ENCODE data around the gene LPP. TPM values are rescaled to one million over a fixed set of nuclear protein-coding genes. Genes with fewer than 3 reads are reported as not detected.

Gene LPP
- total RNA-seq, 1 experiment from 2014 or later = 54.0 TPM

DNA sequence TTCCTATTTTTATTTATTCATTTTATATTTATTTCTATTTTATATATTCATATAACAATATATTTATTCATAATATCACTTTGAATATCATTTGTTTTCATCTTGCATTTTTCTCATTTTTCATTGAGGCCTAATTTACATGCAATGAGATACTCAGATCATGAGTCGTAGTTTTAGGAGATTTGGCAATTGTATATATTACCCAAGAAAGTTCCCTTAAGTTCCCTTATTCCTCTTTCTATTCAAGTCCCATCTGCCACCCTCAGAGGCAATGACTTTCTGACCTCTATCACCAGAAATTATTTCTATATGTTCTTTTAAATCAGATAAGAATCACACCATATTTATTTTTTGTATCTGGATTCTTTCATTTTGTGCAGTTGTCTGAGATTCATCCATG is 688.7 kb downstream of the LPP start:
- ATAC-seq = no peak
- Histone ChIP-seq H3K36me3 (ENCODE audit: control insufficient read depth in 1 of 2, insufficient read depth in 2 of 2, low read length in 2 of 2) (no peaks in the 10 kb centered on the region), H3K9me3 (ENCODE audit: control insufficient read depth in 1 of 2, insufficient read depth in 1 of 2, low read depth in 1 of 2, low read length in 2 of 2) (no peaks in the 10 kb centered on the region), H3K4me1 (ENCODE audit: control insufficient read depth in 1 of 2, insufficient read depth in 2 of 2, low read length in 2 of 2) (no peaks in the 10 kb centered on the region), H3K27me3 (ENCODE audit: insufficient read depth, low read length) (no peaks in the 10 kb centered on the region), H3K9me2 (ENCODE audit: insufficient read depth) (no peaks in the 10 kb centered on the region), H3K9ac (ENCODE audit: low read length) (no peak overlapping the region), H3K4me3 (replicated peaks in 1 of 2; ENCODE audit: low read depth in 1 of 2, low read length in 2 of 2) (no peak overlapping the region), H4K20me1 (ENCODE audit: insufficient read depth) (no peaks in the 10 kb centered on the region), H3K27ac (ENCODE audit: low read depth, low read length) (no peak overlapping the region), H2AFZ (ENCODE audit: low read depth, low read length, poor library complexity, severe bottlenecking) (no peak overlapping the region), H3K79me2 (ENCODE audit: insufficient read depth, low read length) (no peaks in the 10 kb centered on the region), H3K4me2 (ENCODE audit: low read length) (no peak overlapping the region)
- BruUV-seq (replicated peaks) = no TSS peak
- intact Hi-C loops (cut with micrococcal nuclease) = no loop called here
- no peak for DNase-seq (ENCODE audit: low read depth, low spot score)
- ChIA-PET RAD21 (ENCODE audit: low non-redundant PET in 1 of 2, low total read pairs in 2 of 2, uncharacterized antibody in 2 of 2, unreplicated experiment in 2 of 2) (no interaction called here), CTCF (no interaction called here), POLR2A (no interaction called here)
- no peak for TF ChIP-seq EGR1 (IDR thresholded peaks at IDR 0.05; ENCODE audit: low read depth)
- TF ChIP-seq TCF7L2 (IDR thresholded peaks at IDR 0.05; ENCODE audit: borderline replicate concordance, extremely low read depth, insufficient read depth, insufficient read length) = no peak
- no peak for TF ChIP-seq ZNF274 (IDR thresholded peaks at IDR 0.05; ENCODE audit: low read depth, low read length)
- TF ChIP-seq ZFX (IDR thresholded peaks at IDR 0.05) = no peak
- TF ChIP-seq, protein P1, sequence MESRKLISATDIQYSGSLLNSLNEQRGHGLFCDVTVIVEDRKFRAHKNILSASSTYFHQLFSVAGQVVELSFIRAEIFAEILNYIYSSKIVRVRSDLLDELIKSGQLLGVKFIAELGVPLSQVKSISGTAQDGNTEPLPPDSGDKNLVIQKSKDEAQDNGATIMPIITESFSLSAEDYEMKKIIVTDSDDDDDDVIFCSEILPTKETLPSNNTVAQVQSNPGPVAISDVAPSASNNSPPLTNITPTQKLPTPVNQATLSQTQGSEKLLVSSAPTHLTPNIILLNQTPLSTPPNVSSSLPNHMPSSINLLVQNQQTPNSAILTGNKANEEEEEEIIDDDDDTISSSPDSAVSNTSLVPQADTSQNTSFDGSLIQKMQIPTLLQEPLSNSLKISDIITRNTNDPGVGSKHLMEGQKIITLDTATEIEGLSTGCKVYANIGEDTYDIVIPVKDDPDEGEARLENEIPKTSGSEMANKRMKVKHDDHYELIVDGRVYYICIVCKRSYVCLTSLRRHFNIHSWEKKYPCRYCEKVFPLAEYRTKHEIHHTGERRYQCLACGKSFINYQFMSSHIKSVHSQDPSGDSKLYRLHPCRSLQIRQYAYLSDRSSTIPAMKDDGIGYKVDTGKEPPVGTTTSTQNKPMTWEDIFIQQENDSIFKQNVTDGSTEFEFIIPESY (IDR thresholded peaks at IDR 0.05; ENCODE audit: extremely low read depth, insufficient replicate concordance, low read length) = no peak
- no peak for TF ChIP-seq EZH2 (IDR thresholded peaks at IDR 0.05)
- no peak for TF ChIP-seq RAD21 (IDR thresholded peaks at IDR 0.05; ENCODE audit: low read depth)
- TF ChIP-seq, protein P2, sequence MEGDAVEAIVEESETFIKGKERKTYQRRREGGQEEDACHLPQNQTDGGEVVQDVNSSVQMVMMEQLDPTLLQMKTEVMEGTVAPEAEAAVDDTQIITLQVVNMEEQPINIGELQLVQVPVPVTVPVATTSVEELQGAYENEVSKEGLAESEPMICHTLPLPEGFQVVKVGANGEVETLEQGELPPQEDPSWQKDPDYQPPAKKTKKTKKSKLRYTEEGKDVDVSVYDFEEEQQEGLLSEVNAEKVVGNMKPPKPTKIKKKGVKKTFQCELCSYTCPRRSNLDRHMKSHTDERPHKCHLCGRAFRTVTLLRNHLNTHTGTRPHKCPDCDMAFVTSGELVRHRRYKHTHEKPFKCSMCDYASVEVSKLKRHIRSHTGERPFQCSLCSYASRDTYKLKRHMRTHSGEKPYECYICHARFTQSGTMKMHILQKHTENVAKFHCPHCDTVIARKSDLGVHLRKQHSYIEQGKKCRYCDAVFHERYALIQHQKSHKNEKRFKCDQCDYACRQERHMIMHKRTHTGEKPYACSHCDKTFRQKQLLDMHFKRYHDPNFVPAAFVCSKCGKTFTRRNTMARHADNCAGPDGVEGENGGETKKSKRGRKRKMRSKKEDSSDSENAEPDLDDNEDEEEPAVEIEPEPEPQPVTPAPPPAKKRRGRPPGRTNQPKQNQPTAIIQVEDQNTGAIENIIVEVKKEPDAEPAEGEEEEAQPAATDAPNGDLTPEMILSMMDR (IDR thresholded peaks at IDR 0.05 in 2 of 3, conservative IDR thresholded peaks at IDR 0.05 in 1 of 3; ENCODE audit: borderline replicate concordance in 1 of 3, insufficient read depth in 1 of 3, low read depth in 2 of 3, low read length in 2 of 3) = no peak
- no peak for TF ChIP-seq CBX3 (IDR thresholded peaks at IDR 0.05; ENCODE audit: low read depth)
- TF ChIP-seq POLR2A (IDR thresholded peaks at IDR 0.05; ENCODE audit: borderline replicate concordance, extremely low read depth, insufficient read depth, insufficient read length) = no peak
- TF ChIP-seq, protein P3, sequence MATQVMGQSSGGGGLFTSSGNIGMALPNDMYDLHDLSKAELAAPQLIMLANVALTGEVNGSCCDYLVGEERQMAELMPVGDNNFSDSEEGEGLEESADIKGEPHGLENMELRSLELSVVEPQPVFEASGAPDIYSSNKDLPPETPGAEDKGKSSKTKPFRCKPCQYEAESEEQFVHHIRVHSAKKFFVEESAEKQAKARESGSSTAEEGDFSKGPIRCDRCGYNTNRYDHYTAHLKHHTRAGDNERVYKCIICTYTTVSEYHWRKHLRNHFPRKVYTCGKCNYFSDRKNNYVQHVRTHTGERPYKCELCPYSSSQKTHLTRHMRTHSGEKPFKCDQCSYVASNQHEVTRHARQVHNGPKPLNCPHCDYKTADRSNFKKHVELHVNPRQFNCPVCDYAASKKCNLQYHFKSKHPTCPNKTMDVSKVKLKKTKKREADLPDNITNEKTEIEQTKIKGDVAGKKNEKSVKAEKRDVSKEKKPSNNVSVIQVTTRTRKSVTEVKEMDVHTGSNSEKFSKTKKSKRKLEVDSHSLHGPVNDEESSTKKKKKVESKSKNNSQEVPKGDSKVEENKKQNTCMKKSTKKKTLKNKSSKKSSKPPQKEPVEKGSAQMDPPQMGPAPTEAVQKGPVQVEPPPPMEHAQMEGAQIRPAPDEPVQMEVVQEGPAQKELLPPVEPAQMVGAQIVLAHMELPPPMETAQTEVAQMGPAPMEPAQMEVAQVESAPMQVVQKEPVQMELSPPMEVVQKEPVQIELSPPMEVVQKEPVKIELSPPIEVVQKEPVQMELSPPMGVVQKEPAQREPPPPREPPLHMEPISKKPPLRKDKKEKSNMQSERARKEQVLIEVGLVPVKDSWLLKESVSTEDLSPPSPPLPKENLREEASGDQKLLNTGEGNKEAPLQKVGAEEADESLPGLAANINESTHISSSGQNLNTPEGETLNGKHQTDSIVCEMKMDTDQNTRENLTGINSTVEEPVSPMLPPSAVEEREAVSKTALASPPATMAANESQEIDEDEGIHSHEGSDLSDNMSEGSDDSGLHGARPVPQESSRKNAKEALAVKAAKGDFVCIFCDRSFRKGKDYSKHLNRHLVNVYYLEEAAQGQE (IDR thresholded peaks at IDR 0.05; ENCODE audit: low read depth) = no peak
- TF ChIP-seq JUND (IDR thresholded peaks at IDR 0.05) = no peak
- TF ChIP-seq CEBPB (IDR thresholded peaks at IDR 0.05; ENCODE audit: low read depth) = no peak
- no peak for TF ChIP-seq SRF (IDR thresholded peaks at IDR 0.05; ENCODE audit: low read depth)
- no peak for TF ChIP-seq FOSL1 (IDR thresholded peaks at IDR 0.05; ENCODE audit: low read depth)
- TF ChIP-seq POLR2AphosphoS5 (IDR thresholded peaks at IDR 0.05; ENCODE audit: low read depth, low read length) = no peak
